Gastrocnemius medialis (tissue), 4 donors: ENCODE measurements around the gene RAMP2.

Source experiments
- CTCF ChIP-seq, 5 experiments: fragments of 450-650 bp in 3 of 5; fragments of 200-600 bp in 2 of 5; sonication (generic) in 2 of 5; IDR thresholded peaks in 4 of 5; conservative IDR thresholded peaks in 1 of 5; 1 replicate in 4 of 5; 2 replicates in 1 of 5; pipeline ENCODE4 v1.5.1; 2016 to 2019; ENCODE audit warnings: antibody characterized with exemption in 5 of 5, mild to moderate bottlenecking in 3 of 5, moderate library complexity in 3 of 5
- POLR2A ChIP-seq, 2 donors: fragments of 450-650 bp; IDR thresholded peaks; one replicate each; pipeline ENCODE4 v1.6.1; 2017; ENCODE audit warnings: antibody characterized with exemption in 2 of 2, mild to moderate bottlenecking in 2 of 2, moderate library complexity in 2 of 2

GRCh38 chr17:42766124-42766523 is 5.1 kb downstream of the RAMP2 start:
- TF ChIP-seq CTCF (IDR thresholded peaks at IDR 0.05 in 4 of 5, conservative IDR thresholded peaks at IDR 0.05 in 1 of 5) (no peak), POLR2A (IDR thresholded peaks at IDR 0.05) (no peak)
